ENCODE results near the gene RGN.
"Not testable (repeated sequence)": the region's sequence is repeated elsewhere in the genome, so short reads cannot be mapped to it uniquely, and the experiment has no call there.

RGN gene

GRCh38 chrX:47078129-47079043 is at the start of gene RGN:
RGN (plus strand) TSS chrX:47078443; CDS start chrX:47081145, 2,702 bp downstream.
- DNase-seq (ENCODE audit: low spot score) = no peak

- DNase-seq (ENCODE audit: low spot score) = peak; percentile 53
These were observed 47.9 kb upstream of the RGN start for GRCh38 chrX:47030339-47030738.

- no peak for DNase-seq (ENCODE audit: low spot score)
These were observed 30.3 kb upstream of the RGN start for GRCh38 chrX:47047989-47048388.

- DNase-seq (ENCODE audit: low spot score) = no peak
These were observed 18.9 kb upstream of the RGN start for GRCh38 chrX:47059142-47059874.

GRCh38 chrX:47060708-47061107 is 17.5 kb upstream of the RGN start:
- DNase-seq (ENCODE audit: low spot score) = no peak

- no peak for DNase-seq (ENCODE audit: low spot score)
These were observed 16.9 kb upstream of the RGN start for GRCh38 chrX:47061238-47061919.

- no peak for DNase-seq (ENCODE audit: low spot score)
These were observed 15.1 kb upstream of the RGN start for GRCh38 chrX:47063179-47063578.

- no peak for DNase-seq (ENCODE audit: low spot score)
These were observed 10.0 kb upstream of the RGN start for GRCh38 chrX:47068214-47068613.

- no peak for DNase-seq (ENCODE audit: low spot score)
These were observed 9.5 kb upstream of the RGN start for GRCh38 chrX:47068720-47069119.

- DNase-seq (ENCODE audit: low spot score) = no peak
These were observed 2.1 kb downstream of the RGN start for GRCh38 chrX:47080215-47080914.

GRCh38 chrX:47080915-47081236 is 2.6 kb downstream of the RGN start:
- DNase-seq (ENCODE audit: low spot score) = no peak

- no peak for DNase-seq (ENCODE audit: low spot score)
These were observed 13.0 kb downstream of the RGN start for GRCh38 chrX:47091149-47091775.

- DNase-seq (ENCODE audit: low spot score) = peak; percentile 25
These were observed 15.0 kb downstream of the RGN start for GRCh38 chrX:47093248-47093647.

- no peak for DNase-seq (ENCODE audit: low spot score)
These were observed 15.6 kb downstream of the RGN start for GRCh38 chrX:47093860-47094259.

- DNase-seq (ENCODE audit: low spot score) = no peak
These were observed 18.8 kb downstream of the RGN start for GRCh38 chrX:47097018-47097417.

- DNase-seq (ENCODE audit: low spot score) = no peak
These were observed 20.3 kb downstream of the RGN start for GRCh38 chrX:47098338-47099094.

- no peak for DNase-seq (ENCODE audit: low spot score)
These were observed 23.0 kb downstream of the RGN start for GRCh38 chrX:47101206-47101605.

- not testable (repeated sequence) for DNase-seq (ENCODE audit: low spot score)
These were observed 32.8 kb downstream of the RGN start for GRCh38 chrX:47110936-47111615.

GRCh38 chrX:47112316-47112954 is 34.2 kb downstream of the RGN start:
- no peak for DNase-seq (ENCODE audit: low spot score)
